ENCODE measurements around the gene PTRH2. TPM values are rescaled to one million over a fixed set of nuclear protein-coding genes. Genes with fewer than 3 reads are reported as not detected.
A peak's percentile ranks its signal among the peaks of the same experiment; 100 is the strongest.
"Not testable (repeated sequence)": the region's sequence is repeated elsewhere in the genome, so short reads cannot be mapped to it uniquely, and the experiment has no call there.

PTRH2 gene
- total and polyA plus RNA-seq, 2 donors (not counting 3 experiments of a cell fraction or from before 2014, with no cell fraction given): 40.1 to 46.7 TPM

DNA sequence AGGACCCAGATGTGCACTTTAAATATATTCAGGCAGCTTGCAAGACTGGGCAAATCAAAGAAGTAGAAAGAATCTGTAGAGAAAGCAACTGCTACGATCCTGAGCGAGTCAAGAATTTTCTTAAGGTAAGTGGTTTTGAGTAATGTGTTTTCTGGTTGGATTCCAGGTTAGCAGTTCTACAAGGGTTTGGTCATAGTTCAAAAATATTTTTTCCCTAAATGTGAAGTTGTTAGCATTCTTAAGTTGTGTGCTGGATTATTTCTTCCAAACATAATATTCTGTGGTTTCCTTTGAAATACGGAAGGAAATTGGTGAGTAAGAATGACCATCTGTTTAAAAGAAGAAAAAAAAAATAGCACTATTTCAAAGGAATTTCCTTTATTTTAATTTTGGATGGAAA is 38.4 kb downstream of the PTRH2 start:
- Histone ChIP-seq H3K9me1 (replicated peaks; ENCODE audit: control insufficient read depth, extremely low read depth, insufficient read depth, low read length) (peaks cover 2% of the 10 kb centered on the region), H4K20me1 (replicated peaks; ENCODE audit: control insufficient read depth, extremely low read depth, insufficient read depth, low read length) (no peaks in the 10 kb centered on the region), H3K27ac (ENCODE audit: insufficient read depth, low read depth, low read length) (peak overlapping the region; percentile 96), H3K9ac (replicated peaks; ENCODE audit: extremely low read depth, insufficient read depth, low read length) (peak overlapping the region; percentile 84), H3K9me3 (replicated peaks; ENCODE audit: control insufficient read depth, insufficient read depth, low read length) (no peaks in the 10 kb centered on the region), H3K79me2 (ENCODE audit: control insufficient read depth, insufficient read depth, low read length) (peaks cover 36% of the 10 kb centered on the region), H2AFZ (ENCODE audit: low read depth, low read length) (no peak overlapping the region), H3K4me2 (ENCODE audit: insufficient read depth, low read length) (peak overlapping the region; percentile 95), H3K4me3 (replicated peaks in 1 of 3; ENCODE audit: insufficient read depth in 1 of 3, low read depth in 1 of 3, low read length in 3 of 3) (peak overlapping the region in 2 of 3 experiments; percentile 36 to 58), H3K27me3 (ENCODE audit: control insufficient read depth in 2 of 2, insufficient read depth in 2 of 2, low read length in 2 of 2) (no peaks in the 10 kb centered on the region), H3K36me3 (ENCODE audit: control insufficient read depth in 2 of 2, extremely low read depth in 1 of 2, insufficient read depth in 2 of 2, low read length in 2 of 2) (peaks cover 6 to 30% of the 10 kb centered on the region in 2 experiments), H3K4me1 (ENCODE audit: control insufficient read depth, extremely low read depth, insufficient read depth, low read length) (peaks cover 55% of the 10 kb centered on the region)
- FAIRE-seq (peak; percentile 92), DNase-seq (ENCODE audit: low read depth, low spot score) (peak; percentile 94)
- ChIA-PET CTCF (interaction anchor here (0.8 to 1.8 kb wide), 2 partner anchors 19 to 50 kb away, joined by 3 to 5 read pairs; partner anchors contain the start of gene CLTC), POLR2A (interaction anchor here (1.0 to 1.3 kb wide), 2 partner anchors 38 to 50 kb away, joined by 3 to 4 read pairs; partner anchors contain the start of genes CLTC, PTRH2 and VMP1)
- peak; percentile 96 for TF ChIP-seq JUN (IDR thresholded peaks at IDR 0.05; ENCODE audit: borderline replicate concordance, insufficient read depth, insufficient read length, low read depth)
- peak; percentile 69 for TF ChIP-seq POLR2AphosphoS5 (IDR thresholded peaks at IDR 0.05; ENCODE audit: insufficient read depth, low read depth, low read length)
- TF ChIP-seq POLR2A (IDR thresholded peaks at IDR 0.05; ENCODE audit: low read depth, low read length): no peak
- TF ChIP-seq FOS (IDR thresholded peaks at IDR 0.05; ENCODE audit: borderline replicate concordance, insufficient read depth, low read length): peak; percentile 74
- BruUV-seq (replicated peaks): no TSS peak
- intact Hi-C loops (cut with micrococcal nuclease): loop anchor here (1.0 to 5.0 kb wide), 3 partner anchors 50 to 342 kb away; partner anchors contain the start of gene CLTC
- dilution Hi-C loops (cut with MboI; ENCODE audit: extremely low pct_ligation_motif_present, low sequenced_read_pairs): no loop called here

DNA sequence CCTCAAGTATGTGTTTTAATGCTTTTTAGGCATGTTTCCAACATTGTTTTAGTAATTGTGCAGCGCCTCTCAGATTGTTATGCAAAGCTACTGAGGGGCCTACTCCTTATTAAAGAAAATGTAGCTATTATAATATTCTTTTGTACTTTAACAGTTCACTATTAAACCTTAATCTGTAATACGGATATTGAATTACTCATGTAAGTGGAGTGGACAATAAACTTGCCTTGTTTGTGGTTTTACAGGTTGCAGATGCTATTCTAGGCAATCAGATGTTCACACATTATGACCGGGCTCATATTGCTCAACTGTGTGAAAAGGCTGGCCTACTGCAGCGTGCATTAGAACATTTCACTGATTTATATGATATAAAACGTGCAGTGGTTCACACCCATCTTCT is 41.0 kb downstream of the PTRH2 start:
- TF ChIP-seq POLR2AphosphoS5 (IDR thresholded peaks at IDR 0.05; ENCODE audit: insufficient read depth, low read depth, low read length) (no peak), MYC (IDR thresholded peaks at IDR 0.05; ENCODE audit: low read depth, low read length) (no peak)
- peaks cover 2% of the 10 kb centered on the region for H3K9me1 ChIP-seq (replicated peaks; ENCODE audit: control insufficient read depth, extremely low read depth, insufficient read depth, low read length)
- BruUV-seq (replicated peaks): no TSS peak
- DNase-seq (ENCODE audit: low read depth, low spot score) (no peak), FAIRE-seq (no peak)
- H3K79me2 ChIP-seq (ENCODE audit: control insufficient read depth, insufficient read depth, low read length): peaks cover 26% of the 10 kb centered on the region
- H3K27ac ChIP-seq (ENCODE audit: insufficient read depth, low read depth, low read length): no peak overlapping the region
- dilution Hi-C loops (cut with MboI; ENCODE audit: extremely low pct_ligation_motif_present, low sequenced_read_pairs): no loop called here
- no peak overlapping the region for H2AFZ ChIP-seq (ENCODE audit: low read depth, low read length)
- H3K9me3 ChIP-seq (replicated peaks; ENCODE audit: control insufficient read depth, insufficient read depth, low read length): no peaks in the 10 kb centered on the region
- CTCF ChIA-PET: interaction anchor here (0.7 kb wide), 1 partner anchor 193 kb away, joined by 3 read pairs; no protein-coding TSS in a partner anchor
- H3K9ac ChIP-seq (replicated peaks; ENCODE audit: extremely low read depth, insufficient read depth, low read length): no peak overlapping the region
- intact Hi-C loops (cut with micrococcal nuclease): loop anchor here (5.0 kb wide), 1 partner anchor 339 kb away; no protein-coding TSS in a partner anchor
- POLR2A ChIA-PET: no interaction called here
- H3K36me3 ChIP-seq (ENCODE audit: control insufficient read depth in 2 of 2, extremely low read depth in 1 of 2, insufficient read depth in 2 of 2, low read length in 2 of 2): peaks cover 7 to 38% of the 10 kb centered on the region in 2 experiments
- no peak overlapping the region for H3K4me2 ChIP-seq (ENCODE audit: insufficient read depth, low read length)
- no peaks in the 10 kb centered on the region for H3K27me3 ChIP-seq (ENCODE audit: control insufficient read depth in 2 of 2, insufficient read depth in 2 of 2, low read length in 2 of 2)
- H3K4me3 ChIP-seq (replicated peaks in 1 of 3; ENCODE audit: insufficient read depth in 1 of 3, low read depth in 1 of 3, low read length in 3 of 3): no peak overlapping the region
- H4K20me1 ChIP-seq (replicated peaks; ENCODE audit: control insufficient read depth, extremely low read depth, insufficient read depth, low read length): no peaks in the 10 kb centered on the region
- peaks cover 49% of the 10 kb centered on the region for H3K4me1 ChIP-seq (ENCODE audit: control insufficient read depth, extremely low read depth, insufficient read depth, low read length)

DNA sequence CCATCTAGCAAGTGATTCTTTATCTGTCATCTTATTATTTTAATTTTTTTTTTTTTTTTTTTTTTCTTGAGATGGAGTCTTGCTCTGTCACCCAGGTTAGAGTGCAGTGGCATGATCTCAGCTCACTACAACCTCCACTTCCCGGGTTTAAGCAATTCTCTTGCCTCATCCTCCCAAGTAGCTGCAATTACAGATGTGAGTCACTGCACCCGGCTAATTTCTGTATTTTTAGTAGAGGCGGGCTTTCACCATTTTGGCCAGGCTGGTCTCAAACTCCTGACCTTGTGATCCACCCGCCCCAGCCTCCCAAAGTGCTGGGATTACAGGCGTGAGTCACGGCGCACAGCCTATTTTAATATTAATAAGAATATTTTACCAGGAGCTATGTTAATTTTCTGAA is 50.6 kb downstream of the PTRH2 start:
- CTCF ChIA-PET: interaction anchor here (0.6 to 1.5 kb wide), 3 partner anchors 14 to 45 kb away, joined by 3 to 4 read pairs (median 3); no protein-coding TSS in a partner anchor
- BruUV-seq (replicated peaks); H3K9me1 ChIP-seq (replicated peaks; ENCODE audit: control insufficient read depth, extremely low read depth, insufficient read depth, low read length); intact Hi-C loops (cut with micrococcal nuclease); H3K4me3 ChIP-seq (replicated peaks in 1 of 3; ENCODE audit: insufficient read depth in 1 of 3, low read depth in 1 of 3, low read length in 3 of 3); POLR2A ChIA-PET; dilution Hi-C loops (cut with MboI; ENCODE audit: extremely low pct_ligation_motif_present, low sequenced_read_pairs); DNase-seq (ENCODE audit: low read depth, low spot score); H4K20me1 ChIP-seq (replicated peaks; ENCODE audit: control insufficient read depth, extremely low read depth, insufficient read depth, low read length); H3K9me3 ChIP-seq (replicated peaks; ENCODE audit: control insufficient read depth, insufficient read depth, low read length); FAIRE-seq; H3K27me3 ChIP-seq (ENCODE audit: control insufficient read depth in 2 of 2, insufficient read depth in 2 of 2, low read length in 2 of 2); H3K9ac ChIP-seq (replicated peaks; ENCODE audit: extremely low read depth, insufficient read depth, low read length); H3K4me1 ChIP-seq (ENCODE audit: control insufficient read depth, extremely low read depth, insufficient read depth, low read length); H3K27ac ChIP-seq (ENCODE audit: insufficient read depth, low read depth, low read length); H3K4me2 ChIP-seq (ENCODE audit: insufficient read depth, low read length); H2AFZ ChIP-seq (ENCODE audit: low read depth, low read length): not testable (repeated sequence)
- H3K79me2 ChIP-seq (ENCODE audit: control insufficient read depth, insufficient read depth, low read length): peaks cover 38% of the 10 kb centered on the region
- peaks cover 19 to 43% of the 10 kb centered on the region in 2 experiments for H3K36me3 ChIP-seq (ENCODE audit: control insufficient read depth in 2 of 2, extremely low read depth in 1 of 2, insufficient read depth in 2 of 2, low read length in 2 of 2)

Measured in endothelial cell of umbilical vein (primary cell).